ENCODE data around the gene RPS14. TPM values are rescaled to one million over a fixed set of nuclear protein-coding genes. Genes with fewer than 3 reads are reported as not detected.

The RPS14 gene
- polyA plus RNA-seq, 1 donor (not counting 4 experiments of a cell fraction or from before 2014, with no cell fraction given): 3,540 TPM

GRCh38 chr5:150397782-150398721 lies 51.5 kb downstream of the RPS14 start:
- Histone ChIP-seq H3K79me2 (ENCODE audit: control insufficient read depth, insufficient read depth, low read length) (no peaks in the 10 kb centered on the region), H3K9me3 (ENCODE audit: control insufficient read depth, low read depth, low read length) (no peaks in the 10 kb centered on the region), H3K9me1 (ENCODE audit: control insufficient read depth, extremely low read depth, insufficient read depth, low read length) (no peaks in the 10 kb centered on the region), H3K4me2 (ENCODE audit: control insufficient read depth, extremely low read depth, insufficient read depth, low read depth, low read length) (no peak overlapping the region), H4K20me1 (ENCODE audit: control insufficient read depth, extremely low read depth, insufficient read depth, low read length) (no peaks in the 10 kb centered on the region), H3K4me3 (ENCODE audit: control insufficient read depth in 2 of 3, extremely low read depth in 1 of 3, insufficient read depth in 2 of 3, low read depth in 1 of 3, low read length in 3 of 3) (no peak overlapping the region), H3K27ac (ENCODE audit: control insufficient read depth, insufficient read depth, low read length) (no peak overlapping the region), H3K9ac (ENCODE audit: control insufficient read depth, extremely low read depth, insufficient read depth, low read length) (no peak overlapping the region), H3K36me3 (ENCODE audit: control insufficient read depth in 2 of 2, extremely low read depth in 1 of 2, insufficient read depth in 2 of 2, low read length in 2 of 2) (peaks cover 37 to 63% of the 10 kb centered on the region in 2 experiments), H2AFZ (ENCODE audit: control insufficient read depth, low read length) (no peak overlapping the region), H3K27me3 (ENCODE audit: control insufficient read depth, extremely low read depth, insufficient read depth, low read length) (no peaks in the 10 kb centered on the region), H3K4me1 (ENCODE audit: control insufficient read depth, extremely low read depth, insufficient read depth, low read length) (no peaks in the 10 kb centered on the region)
- TF ChIP-seq CTCF (optimal IDR thresholded peaks at IDR 0.05 in 1 of 3, IDR thresholded peaks at IDR 0.05 in 1 of 3, conservative IDR thresholded peaks at IDR 0.05 in 1 of 3; ENCODE audit: extremely low read depth in 1 of 3, insufficient read depth in 2 of 3, low read length in 3 of 3) (no peak), EZH2 (IDR thresholded peaks at IDR 0.05; ENCODE audit: low read length) (no peak)
- dilution Hi-C loops (cut with MboI; ENCODE audit: extremely low pct_ligation_motif_present, low sequenced_read_pairs): no loop called here
- FAIRE-seq: no peak
- no peak for DNase-seq (ENCODE audit: low read depth, low spot score)

GRCh38 chr5:150397146-150397781 lies 52.3 kb downstream of the RPS14 start:
- Histone ChIP-seq H3K27me3 (ENCODE audit: control insufficient read depth, extremely low read depth, insufficient read depth, low read length) (no peaks in the 10 kb centered on the region), H3K27ac (ENCODE audit: control insufficient read depth, insufficient read depth, low read length) (no peak overlapping the region), H3K4me1 (ENCODE audit: control insufficient read depth, extremely low read depth, insufficient read depth, low read length) (no peaks in the 10 kb centered on the region), H4K20me1 (ENCODE audit: control insufficient read depth, extremely low read depth, insufficient read depth, low read length) (no peaks in the 10 kb centered on the region), H2AFZ (ENCODE audit: control insufficient read depth, low read length) (no peak overlapping the region), H3K9ac (ENCODE audit: control insufficient read depth, extremely low read depth, insufficient read depth, low read length) (no peak overlapping the region), H3K79me2 (ENCODE audit: control insufficient read depth, insufficient read depth, low read length) (no peaks in the 10 kb centered on the region), H3K9me1 (ENCODE audit: control insufficient read depth, extremely low read depth, insufficient read depth, low read length) (no peaks in the 10 kb centered on the region), H3K36me3 (ENCODE audit: control insufficient read depth in 2 of 2, extremely low read depth in 1 of 2, insufficient read depth in 2 of 2, low read length in 2 of 2) (peaks cover 42 to 70% of the 10 kb centered on the region in 2 experiments), H3K4me2 (ENCODE audit: control insufficient read depth, extremely low read depth, insufficient read depth, low read depth, low read length) (no peak overlapping the region), H3K4me3 (ENCODE audit: control insufficient read depth in 2 of 3, extremely low read depth in 1 of 3, insufficient read depth in 2 of 3, low read depth in 1 of 3, low read length in 3 of 3) (no peak overlapping the region), H3K9me3 (ENCODE audit: control insufficient read depth, low read depth, low read length) (no peaks in the 10 kb centered on the region)
- TF ChIP-seq CTCF (optimal IDR thresholded peaks at IDR 0.05 in 1 of 3, IDR thresholded peaks at IDR 0.05 in 1 of 3, conservative IDR thresholded peaks at IDR 0.05 in 1 of 3; ENCODE audit: extremely low read depth in 1 of 3, insufficient read depth in 2 of 3, low read length in 3 of 3) (no peak), EZH2 (IDR thresholded peaks at IDR 0.05; ENCODE audit: low read length) (no peak)
- FAIRE-seq (no peak), DNase-seq (ENCODE audit: low read depth, low spot score) (no peak)
- dilution Hi-C loops (cut with MboI; ENCODE audit: extremely low pct_ligation_motif_present, low sequenced_read_pairs): no loop called here
